Left forelimb (tissue), 1 donor: ENCODE measurements around the gene NGF.
"Not testable (repeated sequence)": the region's sequence is repeated elsewhere in the genome, so short reads cannot be mapped to it uniquely, and the experiment has no call there.

ENCODE experiments used
- DNase-seq: peaks from one replicate; pipeline ENCODE4 v3.0.0-alpha.2; 2018; ENCODE audit warnings: low spot score

The NGF gene

DNA sequence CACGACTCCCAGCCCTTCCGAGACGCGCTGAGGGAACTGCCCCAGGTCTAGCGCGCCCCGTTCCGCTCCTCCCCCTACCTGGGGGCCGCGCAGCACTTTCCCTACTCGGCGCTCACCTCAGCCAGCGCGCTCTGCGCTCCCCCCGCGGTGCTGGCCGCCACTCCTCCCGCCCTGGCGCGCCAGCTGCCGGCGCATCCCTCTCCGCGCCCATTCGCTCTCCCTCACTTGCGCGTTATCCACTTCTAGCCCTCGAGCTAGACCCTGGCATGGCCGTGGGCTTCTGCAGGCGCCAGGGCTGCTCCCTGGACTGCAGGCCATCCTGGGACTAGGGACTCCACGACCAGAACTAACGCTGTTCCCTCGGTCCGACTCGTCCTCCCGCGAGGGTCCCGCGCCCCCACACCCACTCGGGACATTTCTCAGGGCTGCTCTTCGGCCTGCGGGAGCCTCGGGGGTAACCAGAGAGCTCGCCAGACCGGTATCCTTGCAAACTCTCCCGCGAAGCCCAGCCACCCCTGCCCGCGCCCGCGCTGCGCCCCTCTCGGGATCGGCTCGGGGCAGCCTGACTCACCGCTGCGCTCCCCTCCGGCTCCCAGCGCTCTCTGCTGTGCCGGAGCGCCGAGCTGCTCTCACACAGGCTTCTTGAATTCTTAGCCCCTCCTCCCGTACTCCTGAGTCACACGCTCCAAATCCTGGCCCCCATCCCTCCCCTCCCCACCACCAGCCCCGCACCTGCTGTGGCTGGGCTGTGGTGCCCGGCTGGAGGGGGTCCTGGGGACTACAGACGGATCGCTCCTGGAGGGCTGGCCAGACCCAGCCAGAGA lies at the start of gene NGF:
NGF (minus strand) TSS at position 617 of the 824 bp plus-strand sequence. CDS start 51,454 bp downstream, outside the sequence.
- no peak for DNase-seq

DNA sequence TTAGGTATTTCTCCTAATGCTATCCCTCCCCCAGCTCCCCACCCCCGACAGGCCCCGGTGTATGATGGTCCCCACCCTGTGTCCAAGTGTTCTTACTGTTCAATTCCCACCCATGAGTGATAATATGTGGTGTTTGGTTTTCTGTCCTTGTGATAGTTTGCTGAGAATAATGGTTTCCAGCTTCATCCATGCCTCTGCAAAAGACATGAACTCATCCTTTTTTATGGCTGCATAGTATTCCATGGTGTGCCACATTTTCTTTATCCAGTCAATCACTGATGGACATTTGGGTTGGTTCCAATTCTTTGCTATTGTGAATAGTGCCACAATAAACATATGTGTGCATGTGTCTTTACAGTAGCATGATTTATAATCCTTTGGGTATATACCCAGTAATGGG lies 45.4 kb upstream of the NGF start:
- not testable (repeated sequence) for DNase-seq

DNA sequence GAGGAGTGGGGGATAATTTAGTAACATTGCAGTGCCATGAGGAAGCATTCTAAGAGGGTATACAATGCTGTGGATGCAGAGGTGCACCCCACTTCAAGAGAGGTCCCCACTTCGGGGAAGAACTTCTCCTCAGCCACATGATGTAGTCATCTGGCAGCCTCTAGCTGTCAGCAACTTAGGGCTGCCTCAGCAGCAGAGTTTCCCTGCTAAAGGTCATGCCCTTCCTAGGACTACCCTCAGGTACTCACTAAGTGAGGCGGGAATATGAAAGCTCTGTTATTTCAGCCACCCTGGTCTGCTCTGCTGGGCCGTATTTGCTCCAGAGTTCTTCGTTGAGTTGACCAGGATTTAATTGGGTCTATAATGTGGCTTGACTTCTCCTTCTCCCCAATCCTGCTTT lies 41.9 kb upstream of the NGF start:
- no peak for DNase-seq

DNA sequence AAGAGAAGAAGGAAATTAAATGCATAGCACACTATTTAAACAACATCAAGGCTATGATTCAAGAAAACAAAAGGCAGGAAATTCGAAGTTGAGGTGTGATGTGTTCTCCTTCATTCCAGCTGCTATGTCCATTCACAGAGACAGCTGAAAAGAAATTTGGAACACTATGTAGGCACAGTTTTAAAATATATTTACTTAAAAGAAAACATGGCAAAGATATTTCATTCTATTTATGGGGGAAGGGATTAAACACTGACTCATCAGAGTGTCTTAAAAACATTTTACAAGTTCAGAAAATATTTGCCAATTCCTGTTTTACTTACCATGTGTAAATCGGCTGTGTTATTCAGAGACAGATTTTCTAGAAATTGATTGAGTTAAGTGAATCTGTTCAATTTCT lies 39.4 kb upstream of the NGF start:
- DNase-seq = no peak

DNA sequence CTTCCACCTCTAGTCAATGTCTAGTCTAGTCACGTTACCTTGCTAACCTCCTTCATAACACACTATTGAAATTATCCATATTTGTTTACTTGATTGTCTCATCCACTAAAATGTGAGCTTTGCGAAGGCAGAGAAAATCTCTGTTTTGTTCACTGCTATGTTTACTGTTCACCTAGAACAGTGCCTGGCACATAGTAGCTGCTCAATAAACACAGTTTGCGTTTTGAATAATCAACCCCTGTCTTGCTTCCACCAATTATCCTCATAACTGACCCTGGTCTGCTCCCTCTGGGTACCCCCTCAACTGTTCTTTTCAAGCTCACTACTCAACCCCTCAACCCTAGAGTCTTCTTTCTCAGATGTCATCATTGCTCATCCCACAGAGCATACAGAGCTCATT lies 36.5 kb upstream of the NGF start:
- no peak for DNase-seq

DNA sequence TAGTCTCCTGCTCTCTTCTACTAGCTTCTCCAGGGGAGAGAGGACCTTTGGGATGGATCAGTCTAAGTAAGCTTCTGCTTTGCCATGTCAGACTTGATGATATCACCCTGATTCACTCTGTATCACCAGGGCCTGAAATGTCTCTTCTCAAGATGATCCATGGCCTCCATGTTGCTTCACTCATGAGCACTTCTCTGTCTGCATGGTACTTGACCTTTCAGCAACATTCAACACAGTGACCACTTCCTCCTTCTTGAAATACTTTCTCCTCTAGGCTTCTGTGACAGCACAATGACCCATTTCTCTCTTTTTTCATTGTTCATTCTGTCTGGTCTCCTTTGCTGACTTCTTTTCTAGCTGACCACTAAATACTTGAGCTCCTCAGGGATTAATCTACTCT lies 35.3 kb upstream of the NGF start:
- DNase-seq = no peak

DNA sequence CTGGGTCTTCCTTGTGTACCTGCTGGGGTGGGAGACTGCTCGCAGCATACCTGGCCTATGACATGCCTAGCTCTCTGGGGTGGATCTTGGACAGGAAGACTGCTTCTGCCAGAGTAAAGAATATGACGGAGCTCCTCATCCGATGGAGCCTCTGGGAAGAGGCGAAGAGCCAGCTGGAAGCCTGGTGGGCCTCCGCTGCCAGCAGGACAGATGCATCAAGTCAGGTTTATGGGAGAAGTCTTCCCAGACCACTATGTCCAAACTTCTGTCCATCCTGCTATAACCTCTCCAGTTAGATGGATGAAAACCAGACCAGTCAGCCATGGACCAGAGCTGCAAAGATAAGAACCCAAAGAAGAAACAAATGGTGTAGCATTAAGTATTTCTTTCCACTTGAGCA lies 27.7 kb upstream of the NGF start:
- no peak for DNase-seq

DNA sequence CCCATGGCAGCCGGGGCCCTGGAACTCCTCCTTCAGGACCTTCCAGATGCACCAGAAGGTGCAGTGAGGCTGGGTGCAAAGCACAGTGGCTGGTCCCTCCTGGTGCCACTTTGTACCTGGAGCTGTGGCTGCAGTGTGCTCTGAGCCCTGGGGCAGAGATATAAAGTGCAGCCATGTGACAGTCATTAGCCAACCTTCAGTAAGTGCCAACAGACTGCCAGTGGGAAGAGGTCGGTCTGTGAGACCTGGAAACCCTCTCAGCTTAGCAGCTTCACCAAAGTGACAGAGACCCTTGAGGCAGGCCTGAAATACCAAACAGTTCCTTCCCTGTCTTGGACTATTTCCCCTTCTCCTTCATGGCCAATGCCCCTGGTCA lies 26.7 kb upstream of the NGF start:
- DNase-seq = no peak

DNA sequence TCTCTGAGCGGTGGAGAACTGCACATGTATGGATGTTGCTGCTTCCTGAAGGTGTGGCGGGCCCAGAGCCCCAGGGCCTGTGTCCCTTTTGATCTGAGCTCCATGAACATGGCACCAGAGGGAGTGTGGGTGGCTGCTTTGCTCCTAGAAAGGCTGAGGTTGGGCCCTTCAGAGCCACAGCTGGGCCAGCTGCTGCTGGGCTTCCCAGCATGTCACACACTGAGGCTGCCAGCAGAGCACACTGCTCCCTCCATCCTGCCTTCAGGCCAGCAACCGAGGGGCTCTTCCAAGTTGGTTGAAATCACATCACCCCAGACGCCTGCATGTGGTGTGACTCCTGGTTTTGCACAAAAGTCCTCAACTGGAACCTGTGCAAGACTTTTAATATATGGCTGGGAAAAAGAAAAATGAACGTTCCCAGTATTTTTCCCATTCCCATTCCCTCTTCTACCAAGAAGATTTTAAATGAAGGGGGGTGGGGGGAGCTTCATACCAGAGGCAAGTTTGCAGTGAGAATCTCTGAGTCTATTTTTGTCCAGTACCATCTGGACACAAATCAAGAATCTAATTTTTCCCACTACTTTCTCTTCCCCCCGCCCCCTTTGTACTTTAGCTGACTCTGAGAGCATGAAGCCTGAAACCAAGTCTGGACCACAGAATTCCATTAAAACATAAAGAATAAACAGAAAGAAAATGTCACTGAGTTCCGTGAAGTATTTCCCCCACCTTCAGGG lies 26.2 kb upstream of the NGF start:
- DNase-seq = no peak

DNA sequence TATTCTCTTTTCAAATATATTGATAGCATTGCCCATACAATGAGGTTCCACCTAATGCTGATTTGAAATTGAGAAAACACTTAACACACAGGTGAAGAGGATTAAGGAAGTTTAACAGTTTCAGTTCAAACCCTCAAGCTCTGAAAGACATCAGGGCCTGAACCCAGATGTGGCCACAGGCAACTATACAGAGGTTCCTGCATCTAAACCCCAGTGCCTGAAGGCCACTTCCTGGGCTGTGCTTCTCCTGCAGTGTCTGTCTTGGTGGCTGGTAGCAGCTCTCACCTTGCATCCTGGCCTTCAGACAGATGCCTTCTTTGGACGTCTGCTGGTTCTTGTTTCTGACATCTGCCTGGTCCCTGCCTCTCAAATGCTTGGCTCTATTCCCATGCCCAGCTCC lies 25.1 kb upstream of the NGF start:
- no peak for DNase-seq

DNA sequence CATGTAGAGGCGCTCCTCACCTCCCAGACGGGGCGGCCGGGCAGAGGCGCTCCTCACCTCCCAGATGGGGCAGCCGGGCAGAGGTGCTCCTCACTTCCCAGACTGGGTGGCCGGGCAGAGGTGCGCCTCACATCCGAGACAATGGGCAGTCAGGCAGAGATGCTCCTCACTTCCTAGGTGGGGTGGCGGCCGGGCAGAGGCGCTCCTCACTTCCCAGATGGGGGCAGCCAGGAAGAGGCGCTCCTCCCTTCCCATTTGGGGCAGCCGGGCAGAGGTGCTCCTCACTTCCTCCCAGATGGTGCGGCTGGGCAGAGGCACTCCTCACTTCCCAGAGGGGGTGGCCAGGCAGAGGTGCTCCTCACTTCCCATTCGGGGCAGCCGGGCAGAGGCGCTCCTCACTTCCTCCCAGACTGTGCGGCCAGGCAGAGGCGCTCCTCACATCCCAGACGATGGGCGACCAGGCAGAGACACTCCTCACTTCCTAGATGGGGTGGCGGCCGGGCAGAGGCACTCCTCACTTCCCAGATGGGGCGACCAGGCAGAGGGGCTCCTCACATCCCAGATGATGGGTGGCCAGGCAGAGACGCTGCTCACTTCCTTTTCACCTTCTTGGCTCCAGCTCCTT lies 22.6 kb upstream of the NGF start:
- DNase-seq = not testable (repeated sequence)

DNA sequence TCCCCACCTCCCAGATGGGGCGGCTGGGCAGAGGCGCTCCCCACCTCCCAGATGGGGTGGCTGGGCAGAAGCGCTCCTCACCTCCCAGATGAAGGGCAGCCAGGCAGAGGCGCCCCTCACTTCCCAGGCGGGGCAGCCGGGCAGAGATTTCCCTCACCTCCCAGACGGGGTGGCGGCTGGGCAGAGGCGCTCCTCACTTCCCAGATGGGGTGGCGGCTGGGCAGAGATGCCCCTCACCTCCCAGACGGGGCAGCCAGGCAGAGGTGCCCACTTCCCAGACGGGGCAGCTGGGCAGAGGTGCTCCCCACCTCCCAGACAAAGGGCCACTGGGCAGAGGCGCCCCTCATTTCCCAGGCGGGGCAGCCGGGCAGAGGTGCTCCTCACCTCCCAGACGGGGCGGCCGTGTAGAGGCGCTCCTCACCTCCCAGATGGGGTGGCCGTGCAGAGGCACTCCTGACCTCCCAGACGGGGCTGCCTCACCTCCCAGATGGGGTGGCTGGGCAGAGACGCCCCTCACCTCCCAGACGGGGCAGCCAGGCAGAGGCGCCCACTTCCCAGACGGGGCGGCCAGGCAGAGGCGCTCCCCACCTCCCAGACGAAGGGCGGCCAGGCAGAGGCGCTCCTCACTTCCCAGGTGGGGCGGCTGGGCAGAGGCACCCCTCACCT lies 21.9 kb upstream of the NGF start:
- not testable (repeated sequence) for DNase-seq

DNA sequence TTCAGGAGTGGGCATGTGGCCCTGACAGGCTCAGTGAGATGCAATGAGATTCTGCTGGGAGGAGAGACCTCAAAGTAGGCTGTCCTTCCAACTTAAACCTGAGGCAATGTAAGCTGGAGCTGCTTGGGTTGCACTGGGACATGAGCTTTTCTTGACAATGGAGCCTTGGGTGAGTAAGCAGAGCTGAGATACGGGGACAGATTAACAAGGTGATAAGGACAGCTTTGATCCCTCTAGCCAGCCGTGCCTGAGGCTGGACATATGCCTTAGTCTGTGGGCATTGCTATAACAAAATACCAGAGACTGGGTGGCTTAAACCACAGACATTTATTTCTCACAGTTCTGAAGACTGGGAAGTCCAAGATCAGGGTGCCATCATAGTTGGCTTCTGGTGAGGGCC lies 18.3 kb upstream of the NGF start:
- no peak for DNase-seq

DNA sequence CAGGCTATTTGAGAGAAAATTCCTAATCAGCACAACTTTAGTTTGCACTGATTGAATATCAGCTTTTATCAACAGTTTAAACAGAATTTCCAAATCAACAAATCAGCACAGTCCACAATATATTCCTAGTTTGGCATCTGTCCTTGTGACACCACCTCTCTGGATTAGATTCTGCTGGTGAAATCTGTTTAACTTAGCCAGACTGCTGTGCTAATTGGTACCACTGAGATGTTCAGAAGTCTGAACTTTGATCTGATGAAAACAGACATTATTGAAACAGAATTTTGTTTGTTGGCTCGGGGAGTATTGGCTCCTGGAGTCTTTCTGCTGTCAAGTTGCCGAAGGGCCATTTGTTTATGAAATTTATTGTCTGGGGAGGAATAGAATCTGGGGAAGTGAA lies 17.0 kb upstream of the NGF start:
- DNase-seq = no peak

DNA sequence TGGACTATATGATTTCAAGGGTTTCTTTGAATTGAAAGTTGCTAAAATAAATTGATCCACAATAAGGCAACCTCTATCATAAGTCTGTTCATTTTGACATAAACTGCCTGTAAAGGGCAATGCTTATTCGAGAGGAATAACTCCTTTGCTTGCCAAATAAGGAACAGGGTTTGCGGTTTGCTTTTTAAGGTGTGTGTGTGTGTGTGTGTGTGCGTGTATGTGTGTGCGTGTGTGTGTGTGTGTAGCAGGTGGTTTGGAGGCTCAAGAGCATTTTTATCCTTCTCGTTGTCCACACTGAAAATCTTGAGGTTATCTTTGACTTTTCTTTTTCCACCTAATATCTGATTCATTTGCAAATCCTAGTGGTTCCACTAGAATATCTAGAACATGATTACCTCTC lies 13.1 kb upstream of the NGF start:
- no peak for DNase-seq

DNA sequence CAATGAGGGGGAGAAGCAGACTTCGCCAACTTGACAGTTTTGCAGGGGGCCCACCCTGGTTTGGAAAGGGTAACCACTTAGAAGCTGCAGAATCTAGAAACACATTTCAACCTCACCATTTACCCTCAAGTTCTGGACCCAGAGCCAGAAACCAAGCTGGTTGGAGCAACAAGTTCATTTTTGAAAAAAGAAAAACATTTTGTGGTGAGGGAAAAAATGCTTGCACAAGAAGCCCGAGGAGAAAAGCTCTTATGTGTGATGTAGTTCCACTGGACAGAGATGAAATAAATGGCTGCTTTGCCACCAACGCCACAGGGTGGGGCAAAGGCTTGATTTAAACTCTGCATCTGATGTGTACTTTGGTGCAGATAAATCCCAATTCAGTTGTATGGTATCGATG lies 10.6 kb upstream of the NGF start:
- DNase-seq = no peak

DNA sequence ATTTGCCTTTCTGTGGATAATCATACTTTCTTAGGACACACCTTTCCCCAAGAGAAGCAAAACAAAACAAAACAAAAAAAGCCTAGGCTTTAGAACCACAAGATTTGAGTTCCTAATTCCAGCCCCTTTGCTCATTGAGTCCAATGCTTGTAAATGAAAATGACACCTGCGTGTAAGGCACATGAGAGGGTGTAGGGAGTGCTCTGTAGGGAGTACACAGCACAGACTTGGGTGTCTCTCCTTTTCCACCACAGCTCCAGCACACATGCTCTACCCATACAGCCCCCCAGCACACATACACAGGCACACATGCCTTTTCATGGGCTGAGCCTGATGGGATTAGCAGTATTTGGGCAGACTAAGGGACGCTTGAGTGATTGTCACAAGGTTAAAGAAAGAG lies 9.2 kb upstream of the NGF start:
- DNase-seq = no peak

DNA sequence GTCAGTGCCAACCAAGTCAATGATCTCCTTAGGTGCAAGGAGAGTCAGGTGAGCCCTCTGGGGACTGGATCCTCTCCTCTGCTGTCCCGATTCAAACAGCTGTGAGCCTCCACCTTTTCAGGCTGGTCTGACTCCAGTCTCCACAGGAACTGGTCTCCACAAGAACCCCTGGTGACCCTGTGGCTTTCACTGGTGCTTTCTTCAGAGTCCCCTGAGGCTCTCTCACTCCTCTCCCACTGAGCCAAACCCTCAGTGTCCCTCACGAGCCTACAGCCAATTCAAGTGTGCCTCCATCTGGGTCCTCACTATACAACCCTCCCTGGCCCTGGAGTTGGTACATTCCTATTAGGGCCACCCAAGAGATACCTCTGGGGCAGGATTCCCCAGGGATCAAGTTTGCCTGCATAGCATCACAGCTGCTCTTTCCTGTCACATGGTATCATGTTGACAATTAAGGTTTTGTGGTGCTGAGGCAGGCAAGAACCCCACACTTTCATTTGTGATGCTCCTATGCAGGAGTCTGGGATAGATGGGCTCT lies 5.2 kb upstream of the NGF start:
- DNase-seq = no peak

DNA sequence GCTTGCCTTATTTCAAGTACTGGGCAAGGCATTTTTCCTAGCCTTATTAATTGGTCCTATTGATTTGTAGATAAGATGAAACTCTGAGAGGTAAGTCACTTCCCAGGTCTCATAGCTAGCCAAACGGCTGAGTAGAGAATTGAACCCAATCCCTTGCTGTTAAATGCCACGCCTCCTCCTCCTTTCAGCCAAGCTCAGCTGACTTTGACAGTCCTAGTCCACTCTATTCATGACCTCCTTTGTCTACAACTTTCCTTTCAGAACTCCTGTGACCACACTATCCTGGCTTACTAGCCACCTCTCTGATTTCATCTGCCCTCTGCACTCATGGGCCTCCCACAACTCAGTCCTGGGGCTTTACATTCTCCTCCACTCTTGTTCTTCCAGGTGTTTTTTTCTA lies 3.9 kb upstream of the NGF start:
- DNase-seq = no peak

DNA sequence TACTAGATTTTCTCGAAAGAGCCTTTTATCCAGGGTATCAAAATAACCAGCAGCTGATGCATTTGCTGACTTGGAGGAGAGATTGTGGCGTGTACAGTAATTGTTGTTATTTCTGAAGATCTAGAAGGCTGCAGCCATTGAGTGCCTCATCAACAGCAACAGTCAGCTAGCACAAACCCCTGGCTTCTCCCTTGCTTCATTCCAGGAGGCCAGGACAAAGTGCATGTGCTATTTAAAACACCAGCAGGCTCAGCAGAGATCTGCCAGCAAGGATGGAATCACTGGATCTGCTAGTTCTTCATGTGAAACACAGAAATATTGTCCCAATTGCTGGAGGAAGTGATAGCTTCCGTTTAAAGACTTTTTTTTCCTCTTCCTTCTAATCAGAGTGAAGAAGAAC lies 2.8 kb upstream of the NGF start:
- no peak for DNase-seq

DNA sequence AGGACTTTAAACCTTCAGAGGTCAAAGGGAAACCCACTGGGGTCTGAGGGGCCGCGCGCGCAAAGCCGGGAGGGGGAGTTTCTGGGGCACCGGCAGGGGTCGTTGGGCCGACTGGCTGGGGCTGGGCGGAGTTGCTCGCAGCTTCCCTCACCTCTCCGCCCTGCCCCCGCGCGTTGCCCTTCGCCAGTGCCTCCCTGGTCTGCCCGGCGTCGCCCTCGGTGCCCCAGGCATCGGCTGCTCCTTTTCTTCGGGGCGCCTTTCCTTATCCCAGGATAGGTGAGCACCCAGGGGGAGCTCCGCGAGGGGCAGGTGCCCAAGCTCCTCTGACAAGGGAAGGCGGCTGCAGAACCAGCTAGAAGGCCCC lies 390 bp upstream of the NGF start:
- no peak for DNase-seq

DNA sequence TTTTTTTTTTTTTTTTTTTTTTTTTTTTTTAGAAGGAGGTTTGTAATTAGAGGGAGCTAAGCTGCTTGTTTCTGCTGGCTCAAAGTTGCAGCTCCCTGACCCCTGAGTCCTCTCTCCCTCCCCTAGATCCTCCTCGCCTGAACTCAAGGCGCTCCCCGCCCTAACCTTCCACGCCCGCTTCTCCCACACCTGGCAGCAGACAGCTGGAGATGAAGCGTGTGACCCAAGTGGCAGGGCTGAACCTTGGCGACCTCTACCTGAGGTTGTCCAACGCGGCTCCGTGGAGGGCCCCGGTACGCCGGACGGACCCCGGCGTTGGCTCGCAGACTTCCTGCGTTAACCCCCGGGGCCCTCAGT lies 795 bp downstream of the NGF start:
- no peak for DNase-seq

DNA sequence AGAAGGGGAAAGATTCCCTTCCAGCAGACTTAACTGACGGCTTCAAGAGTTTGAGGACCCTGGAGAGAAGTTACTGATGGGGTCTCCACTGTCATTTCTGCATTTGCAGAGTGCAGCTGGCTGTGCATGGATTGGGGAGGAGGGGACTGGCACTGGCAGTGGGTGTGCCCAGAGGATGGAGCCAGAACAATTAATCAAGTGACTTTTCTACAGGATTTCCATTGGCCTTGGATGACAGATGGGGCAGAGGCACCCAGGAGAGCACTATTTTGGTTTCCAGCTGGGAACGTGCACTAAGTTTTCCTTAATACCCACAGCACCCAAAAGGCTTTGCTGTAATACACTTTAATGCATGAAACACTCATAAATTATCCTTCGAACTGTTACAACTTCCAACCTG lies 1.3 kb downstream of the NGF start:
- DNase-seq = no peak
